Activated T-helper 1 cell treated with anti-CD3 and anti-CD28 coated beads, Interleukin-2, amount 50 U/mL, for 16 hours (primary cell): Measurements from ENCODE around the gene DDX60.
"Not testable (repeated sequence)": the region's sequence is repeated elsewhere in the genome, so short reads cannot be mapped to it uniquely, and the experiment has no call there.

ENCODE experiments used
- DNase-seq, 2 donors: peaks; one replicate each; pipeline ENCODE4 v3.0.0-alpha.2; 2020; ENCODE audit warnings: low read depth in 1 of 2, low spot score in 1 of 2

Gene DDX60

DNA sequence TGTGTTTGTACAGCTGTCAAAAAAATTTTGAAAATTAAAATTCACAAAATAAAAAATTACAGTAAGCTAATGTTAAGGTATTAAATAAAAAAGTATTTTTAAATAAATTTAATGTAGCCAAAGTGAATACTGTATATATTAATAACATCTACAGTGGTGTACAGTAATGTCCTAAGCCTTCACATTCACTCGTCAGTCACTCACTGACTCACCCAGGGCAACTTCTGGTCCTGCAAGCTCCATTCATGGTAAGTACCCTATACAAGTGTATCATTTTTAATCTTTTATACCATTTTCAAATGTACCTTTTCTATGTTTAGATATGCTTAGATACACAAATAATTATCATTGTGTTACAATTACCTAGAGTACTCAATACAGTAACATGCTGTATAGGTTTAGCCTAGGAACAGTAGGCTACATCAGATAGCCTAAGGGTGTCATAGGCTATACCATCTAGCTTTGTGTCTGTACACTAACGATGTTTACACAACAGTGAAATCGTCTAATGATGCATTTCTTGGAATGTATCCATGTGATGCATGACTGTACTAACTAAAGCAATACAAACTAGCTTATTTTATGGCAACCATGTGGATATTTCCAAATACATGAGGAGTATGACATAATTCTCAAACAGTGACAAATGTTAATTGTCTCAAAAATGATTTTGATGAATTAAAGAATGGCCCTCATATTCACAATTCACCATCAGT lies 13.7 kb downstream of the DDX60 start:
- no peak for DNase-seq

DNA sequence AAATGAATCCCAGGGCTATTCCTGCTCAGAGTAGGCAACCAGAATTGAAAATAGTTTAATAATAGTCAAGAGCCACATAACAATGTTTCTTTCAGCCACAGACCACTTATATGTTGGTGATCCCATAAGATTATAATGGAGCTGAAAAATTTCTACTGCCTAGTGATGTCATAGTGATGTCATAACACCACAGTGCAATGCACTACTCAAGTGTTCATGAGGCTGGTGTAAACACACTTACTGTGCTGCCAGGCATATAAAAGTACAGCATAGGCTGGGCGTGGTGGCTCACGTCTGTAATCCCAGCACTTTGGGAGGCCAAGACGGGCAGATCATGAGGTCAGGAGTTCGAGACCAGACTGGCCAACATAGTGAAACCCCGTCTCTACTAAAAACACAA lies 15.1 kb downstream of the DDX60 start:
- not testable (repeated sequence) for DNase-seq

DNA sequence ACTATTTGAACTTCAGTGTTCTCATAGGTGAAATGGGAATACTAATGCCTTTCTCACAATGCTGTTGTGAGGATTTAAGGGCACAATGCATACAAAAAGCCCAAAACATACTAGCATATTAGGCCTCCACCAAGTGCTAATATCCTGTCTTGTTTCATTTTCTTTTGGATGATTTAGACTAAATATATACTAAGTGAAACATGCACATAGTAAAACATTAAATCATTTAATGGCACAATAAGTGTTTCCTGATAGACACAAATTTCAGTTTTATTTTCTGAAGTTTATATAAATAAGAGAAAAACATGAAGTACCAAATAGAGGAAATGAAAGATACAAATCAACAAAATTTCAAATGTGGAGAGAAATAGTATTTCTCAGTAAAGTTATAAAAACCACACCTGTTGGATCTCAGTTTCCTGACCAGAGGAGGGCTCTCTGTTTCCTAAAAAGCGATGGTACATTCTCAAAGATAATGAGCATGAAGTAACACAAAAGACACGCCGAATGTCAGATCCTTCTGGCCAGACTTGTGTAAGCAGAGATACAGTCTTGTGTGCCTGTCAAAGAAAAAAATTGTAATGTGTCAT lies 25.1 kb downstream of the DDX60 start:
- no peak for DNase-seq

DNA sequence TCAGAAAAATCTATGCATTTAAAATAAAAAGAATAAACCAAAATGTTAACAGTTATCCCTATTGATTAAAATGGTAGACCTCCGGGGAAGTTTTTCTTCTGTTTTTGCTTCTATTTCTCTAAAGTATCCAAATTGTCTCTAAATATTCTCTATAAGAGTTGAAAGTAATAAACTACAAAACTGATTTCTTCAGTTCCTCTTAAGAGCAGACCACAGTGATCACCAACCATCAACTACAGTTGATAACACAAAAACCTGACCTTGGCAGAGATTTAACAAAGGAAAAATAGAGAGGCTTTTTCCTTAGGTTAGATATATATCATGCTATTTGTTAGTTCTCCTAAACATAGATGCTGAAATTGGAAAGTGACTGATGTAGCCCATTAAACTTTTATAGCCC lies 27.3 kb downstream of the DDX60 start:
- no peak for DNase-seq

DNA sequence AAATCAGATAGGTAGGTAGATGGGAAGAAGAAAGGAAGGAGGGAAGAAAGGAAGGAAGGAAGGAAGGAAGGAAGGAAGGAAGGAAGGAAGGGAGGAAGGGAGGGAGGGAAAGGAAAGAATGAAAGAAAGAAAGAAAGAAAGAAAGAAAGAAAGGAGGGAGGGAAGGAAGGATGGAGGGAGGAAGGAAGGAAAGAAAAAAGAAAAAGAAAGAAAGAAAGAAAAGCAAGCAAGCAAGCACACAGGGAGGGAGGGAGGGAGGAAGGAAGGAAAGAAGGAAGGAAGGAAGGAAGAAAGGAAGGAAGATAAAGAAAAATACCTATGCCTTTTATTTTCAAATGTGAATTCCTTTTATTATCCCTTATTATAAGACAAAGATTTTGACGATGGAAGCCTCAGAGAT lies 32.7 kb downstream of the DDX60 start:
- not testable (repeated sequence) for DNase-seq

DNA sequence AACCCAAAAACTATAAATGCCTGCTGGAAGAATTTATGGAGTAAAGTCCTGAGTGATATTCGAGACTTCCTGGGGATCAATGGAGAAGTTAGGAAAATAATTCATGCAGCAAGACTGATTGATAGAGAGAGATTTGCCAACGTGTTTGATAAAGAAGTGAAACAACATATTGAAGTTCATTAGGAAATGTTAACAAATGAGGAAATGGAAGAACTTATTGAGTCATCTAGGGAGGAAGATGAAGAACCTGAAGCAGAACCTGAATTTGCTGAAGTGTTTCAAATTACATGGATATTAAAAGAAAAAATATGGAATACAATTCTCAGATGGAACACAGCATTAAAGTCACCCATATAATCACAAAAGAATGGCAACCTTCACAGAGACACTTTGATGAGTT lies 39.0 kb downstream of the DDX60 start:
- no peak for DNase-seq

DNA sequence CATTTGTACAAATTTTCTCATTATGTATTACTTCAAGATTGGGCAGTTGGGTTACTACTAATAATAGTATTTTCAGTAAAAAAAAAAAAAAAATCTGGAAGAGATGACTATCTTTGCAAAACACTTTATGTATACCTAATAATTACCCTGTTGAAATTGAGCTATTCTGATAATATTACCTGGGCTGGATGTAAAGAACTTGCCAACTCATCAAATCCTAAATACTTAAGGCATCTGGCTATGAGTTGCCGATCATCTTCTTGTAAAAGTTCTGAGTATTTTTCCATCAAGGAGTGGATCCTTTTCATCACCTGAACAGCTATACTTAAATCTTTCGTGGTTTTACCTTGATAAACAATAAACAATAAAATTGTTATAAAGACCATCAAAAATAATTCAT lies 42.7 kb downstream of the DDX60 start:
- no peak for DNase-seq

DNA sequence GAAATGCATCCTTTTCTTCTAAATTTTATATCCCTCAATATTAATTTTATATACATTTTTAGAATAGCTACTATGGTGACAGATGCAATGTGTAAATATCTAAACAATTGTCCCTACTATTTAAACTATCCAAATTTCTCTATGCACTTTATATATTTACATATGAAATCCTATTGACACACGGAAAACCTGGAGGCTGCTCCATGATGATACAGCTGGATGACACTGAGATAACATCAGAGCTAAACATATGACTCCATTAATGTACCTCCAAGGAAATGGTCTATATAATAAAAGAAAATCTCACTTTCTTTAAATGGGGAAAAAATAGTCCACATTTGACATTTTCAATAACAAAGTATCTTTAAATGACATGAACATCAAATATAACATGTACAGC lies 43.7 kb downstream of the DDX60 start:
- no peak for DNase-seq

DNA sequence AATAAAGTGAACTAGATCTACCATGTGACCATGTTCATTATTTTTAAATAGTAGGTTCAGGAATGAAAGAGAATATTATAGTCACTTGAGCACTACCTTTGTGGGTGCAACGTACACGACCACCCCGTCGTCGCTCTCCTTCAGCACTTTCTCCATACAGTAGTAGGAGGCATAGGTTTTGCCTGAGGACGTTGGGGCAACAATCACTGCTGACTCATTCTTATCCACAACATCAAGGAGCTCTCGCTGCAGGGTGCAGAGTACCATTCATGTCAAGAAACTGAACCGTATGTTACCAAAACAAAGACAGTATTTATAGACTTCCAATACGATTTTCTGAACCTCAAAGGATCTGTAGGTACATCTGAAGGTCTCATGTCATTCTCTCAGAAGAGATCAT lies 44.7 kb downstream of the DDX60 start:
- DNase-seq: no peak

DNA sequence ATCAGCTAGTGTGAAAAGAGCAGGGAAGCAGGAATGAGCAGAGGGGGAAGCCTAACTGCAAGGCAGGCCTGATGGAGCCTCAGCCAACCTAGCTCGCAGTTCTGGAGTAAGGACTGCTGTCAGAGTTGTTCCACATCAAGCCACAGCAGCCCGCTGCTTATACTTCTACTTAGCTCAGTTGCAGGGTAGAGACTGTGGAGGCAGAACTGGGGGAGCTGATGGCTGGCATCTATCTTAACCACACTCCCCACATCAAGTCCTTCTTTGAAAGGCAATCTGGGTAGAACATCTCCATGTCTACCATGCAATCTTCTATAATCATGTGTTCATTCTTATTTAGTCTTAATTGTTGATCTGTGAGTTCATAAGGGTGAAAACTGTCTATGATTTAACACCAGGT lies 46.1 kb downstream of the DDX60 start:
- DNase-seq: no peak

DNA sequence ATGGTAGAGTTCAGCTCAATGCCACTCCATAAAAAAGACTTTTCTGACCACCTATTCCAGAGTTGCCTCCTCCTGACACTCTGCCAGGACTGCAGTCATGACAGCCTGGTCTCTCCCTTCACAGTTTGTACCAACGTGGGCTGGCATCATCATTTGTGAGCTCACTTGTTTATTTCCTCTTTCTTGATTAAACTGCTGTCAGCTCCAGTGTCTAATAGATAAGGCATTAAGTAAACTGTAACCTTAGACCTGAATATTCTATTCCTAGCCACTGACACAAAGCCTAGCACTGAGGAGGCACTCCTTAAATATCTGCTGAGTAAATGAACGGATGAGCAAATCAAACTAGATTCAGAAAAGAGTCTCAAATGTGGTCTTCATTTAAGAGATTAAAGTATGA lies 48.7 kb downstream of the DDX60 start:
- no peak for DNase-seq

DNA sequence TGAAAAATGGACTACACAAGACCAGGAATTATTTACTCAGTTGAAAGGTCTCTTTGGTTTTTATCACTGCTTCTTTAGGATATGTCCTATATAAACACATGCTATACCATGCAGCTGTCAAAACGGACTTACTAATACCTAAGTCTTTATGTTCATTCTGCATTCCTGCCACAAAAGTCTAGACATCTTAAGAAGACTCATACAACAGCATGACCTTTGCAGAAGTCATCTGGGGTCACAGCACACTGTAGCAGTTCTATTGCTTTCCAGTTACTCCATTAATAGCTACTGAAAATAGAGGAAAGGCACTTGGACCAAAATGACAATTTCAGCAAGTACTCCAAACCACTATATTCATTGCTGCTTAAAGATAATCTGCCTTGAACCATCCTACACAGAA lies 53.2 kb downstream of the DDX60 start:
- no peak for DNase-seq

DNA sequence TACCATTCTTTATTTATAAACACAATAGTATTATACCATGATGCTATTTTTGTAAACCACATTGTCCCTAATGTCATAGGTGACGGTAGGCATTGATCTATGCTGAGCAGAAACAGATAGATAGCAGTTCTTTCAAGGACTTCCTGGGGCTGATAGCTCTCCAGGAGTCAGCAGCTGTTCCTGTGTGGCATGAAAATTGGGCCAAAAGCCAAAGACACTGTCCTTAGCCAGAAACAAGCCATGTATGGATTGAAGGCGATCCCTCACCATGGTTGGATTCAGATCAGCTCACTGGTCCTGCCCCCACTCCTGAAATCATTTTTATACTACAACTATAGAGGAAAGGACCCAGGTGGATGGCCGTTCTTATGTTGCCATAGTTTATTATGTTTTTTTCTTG lies 53.6 kb downstream of the DDX60 start:
- no peak for DNase-seq

DNA sequence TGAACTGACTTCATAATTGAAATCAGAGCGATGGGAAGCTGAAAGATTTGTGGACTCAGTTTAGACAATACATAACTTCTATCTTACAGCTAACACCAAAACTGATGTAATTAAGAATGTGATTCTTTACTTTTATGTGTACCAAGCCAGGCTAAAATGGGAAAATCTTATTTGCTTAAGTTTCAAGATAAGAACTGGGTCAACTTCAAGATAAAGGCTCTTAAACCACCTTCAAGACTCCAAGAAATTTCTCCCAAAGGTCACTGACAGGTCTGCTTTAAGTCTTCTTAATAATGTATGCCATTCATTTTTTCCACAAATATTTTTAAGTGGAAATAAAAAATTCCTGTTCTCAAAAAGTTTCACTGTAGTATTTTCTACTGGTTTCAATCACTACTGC lies 55.5 kb downstream of the DDX60 start:
- no peak for DNase-seq

DNA sequence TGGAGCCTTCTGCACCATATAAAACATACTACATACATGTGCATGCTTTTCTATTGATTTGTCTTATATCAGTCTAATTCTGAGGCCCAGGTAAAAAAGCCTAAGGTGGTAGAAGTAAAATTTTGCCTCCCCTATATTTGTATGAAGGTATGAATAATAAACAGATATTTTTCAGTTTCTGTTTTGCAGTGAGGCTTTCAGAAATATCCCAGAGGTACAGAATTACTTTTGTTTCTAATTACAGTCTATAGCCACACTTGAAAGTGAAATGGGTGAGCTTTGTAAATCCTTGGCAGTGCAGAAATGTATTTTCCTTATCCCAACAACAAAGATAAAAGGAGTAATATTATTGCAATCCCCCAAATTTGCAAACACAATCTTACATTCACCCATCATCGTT lies 59.5 kb downstream of the DDX60 start:
- DNase-seq: no peak

DNA sequence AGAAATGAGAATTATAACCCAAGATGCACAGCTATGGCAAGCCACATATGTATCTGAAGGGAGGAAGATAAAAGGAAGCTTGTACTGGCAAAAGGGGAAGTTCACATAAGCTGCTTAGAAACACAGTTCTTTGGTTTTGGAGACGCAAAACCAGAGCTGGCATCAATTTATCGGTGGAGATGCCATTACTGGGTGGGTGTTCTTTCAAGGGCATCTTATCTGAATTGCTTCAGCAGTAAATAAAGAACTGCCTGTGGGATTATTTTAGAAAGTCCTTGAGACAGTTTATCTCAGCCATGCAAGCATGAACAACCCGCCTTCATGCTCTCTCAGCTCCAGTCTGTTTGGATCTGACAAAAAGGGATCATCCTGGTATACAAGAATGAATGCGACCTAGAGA lies 60.8 kb downstream of the DDX60 start:
- DNase-seq: no peak

DNA sequence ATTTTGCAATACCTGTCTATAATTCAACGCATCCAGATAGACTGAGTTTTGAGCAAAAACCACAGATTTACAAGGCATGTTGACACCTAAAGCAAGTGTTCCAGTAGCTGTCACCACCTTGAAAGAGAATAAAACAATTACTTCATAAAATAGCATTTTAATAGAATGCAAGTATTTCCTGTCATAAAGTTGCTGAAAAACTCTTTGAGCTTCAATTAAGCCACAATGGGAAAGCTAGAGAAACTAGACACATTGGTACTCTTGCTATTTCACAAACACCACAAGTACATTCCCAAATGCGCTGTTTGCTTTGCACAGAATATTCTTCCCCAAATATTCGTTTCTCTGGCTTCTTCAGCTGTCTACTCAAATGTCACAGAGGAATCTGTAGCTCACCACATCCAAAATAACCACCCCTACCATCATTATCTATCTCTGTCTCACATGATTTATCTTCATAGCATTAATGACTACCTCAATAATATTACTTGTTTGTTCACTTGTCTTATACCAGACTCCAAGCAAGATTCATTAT lies 70.3 kb downstream of the DDX60 start:
- no peak for DNase-seq

DNA sequence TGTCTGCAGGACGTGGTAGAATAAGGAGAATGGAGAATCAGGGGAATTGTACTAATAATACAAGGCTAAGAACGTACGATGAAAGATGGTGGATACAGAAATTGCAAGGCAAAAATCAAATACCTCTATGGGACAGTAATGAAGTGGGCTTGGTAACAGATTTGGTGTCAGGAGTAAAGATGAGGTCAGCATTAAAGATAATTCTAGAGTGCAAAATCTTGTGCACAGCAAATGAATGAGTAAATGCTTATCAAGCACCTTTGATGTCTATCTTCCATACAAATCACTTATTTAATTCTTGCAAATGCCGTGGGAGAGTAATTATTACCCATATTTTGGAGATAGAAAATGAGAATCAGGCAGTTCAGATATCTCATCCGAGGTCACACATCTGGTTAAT lies 70.9 kb downstream of the DDX60 start:
- no peak for DNase-seq

DNA sequence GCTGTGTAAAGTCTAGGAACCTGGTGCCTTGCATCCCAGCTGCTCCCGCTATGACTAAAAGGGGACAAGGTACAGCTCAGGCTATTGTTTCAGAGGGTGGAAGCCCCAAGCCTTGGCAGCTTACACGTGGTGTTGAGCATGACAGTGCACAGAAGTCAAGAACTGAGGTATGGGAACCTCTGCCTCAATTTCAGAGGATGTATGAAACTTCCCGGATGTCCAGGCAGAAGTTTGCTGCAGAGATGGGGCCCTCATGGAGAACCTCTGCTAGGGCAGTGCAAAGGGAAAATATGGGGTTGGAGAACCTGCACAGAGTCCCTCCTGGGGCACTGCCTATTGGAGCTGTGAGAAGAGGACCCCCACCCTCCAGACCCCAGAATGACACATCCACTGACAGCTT lies 76.6 kb downstream of the DDX60 start:
- DNase-seq: no peak

DNA sequence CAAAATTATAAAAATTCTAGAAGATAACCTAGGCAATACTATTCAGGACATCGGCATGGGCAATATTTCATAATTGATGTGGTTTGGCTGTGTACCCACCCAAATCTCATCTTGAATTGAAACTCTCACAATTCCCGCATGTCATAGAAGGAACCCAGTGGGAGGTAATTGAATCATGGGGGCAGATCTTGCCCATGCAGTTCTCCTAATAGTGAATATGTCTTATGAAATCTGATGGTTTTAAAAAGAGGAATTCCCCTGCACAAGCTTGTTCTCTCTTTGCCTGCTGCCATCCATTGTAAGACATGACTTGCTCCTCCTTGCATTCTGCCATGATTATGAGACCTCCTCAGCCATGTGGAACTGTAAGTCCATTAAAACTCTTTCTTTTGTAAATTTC lies 77.7 kb downstream of the DDX60 start:
- no peak for DNase-seq

DNA sequence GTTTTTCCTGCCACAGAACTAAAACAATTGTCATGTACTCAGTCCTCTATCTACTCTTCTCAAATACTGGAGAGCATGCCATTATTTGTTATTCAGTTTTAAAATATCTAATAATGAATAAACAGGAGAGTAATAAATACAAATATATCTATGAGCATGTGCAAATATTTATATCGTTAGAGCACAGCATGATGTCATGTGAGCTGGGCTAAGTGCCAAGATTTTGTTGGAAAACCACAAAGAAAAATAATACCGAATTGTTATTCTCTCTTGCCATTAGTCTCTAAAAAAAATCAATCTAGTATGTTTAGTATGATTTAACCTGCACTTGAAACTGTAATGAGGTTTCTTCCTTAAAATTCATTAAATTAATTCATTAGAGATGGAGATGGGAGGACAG lies 97.3 kb downstream of the DDX60 start:
- DNase-seq: no peak

DNA sequence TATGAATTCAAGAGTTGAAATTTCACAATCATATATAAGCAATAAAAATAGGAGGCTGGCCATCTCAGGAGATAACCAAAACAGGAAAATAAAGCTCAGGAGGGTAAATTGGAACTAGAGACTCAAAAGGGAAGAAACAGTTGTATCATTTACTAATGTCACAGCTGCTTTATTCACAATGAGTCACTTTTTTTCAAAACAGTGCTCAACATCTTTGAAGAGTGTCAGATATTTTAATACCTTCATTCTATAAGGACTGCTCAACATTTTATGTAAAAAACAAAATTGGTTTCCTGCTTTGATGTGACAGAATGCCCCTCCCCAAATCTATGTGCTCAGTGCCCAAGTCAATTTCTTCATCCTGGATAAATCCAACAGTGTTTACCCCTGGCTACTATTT lies 97.7 kb downstream of the DDX60 start:
- no peak for DNase-seq

DNA sequence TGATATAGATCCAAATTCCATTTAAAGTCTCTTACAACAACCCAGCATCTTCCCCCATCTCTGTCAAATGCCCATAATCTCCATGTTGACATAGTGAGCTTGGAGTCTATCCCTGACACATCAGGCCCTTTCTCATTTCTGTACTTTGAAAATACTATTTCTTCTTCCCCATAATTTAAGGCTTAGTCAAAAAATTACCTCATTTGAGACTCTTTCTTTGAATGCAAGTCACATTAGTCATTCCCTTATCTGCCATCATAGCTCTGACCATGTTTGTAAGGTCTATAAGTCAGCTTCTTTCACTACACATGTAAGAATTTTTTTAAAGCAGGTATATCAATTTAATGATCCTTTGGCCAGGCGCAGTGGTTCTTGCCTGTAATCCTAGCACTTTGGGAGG lies 99.9 kb downstream of the DDX60 start:
- no peak for DNase-seq
